ENCODE measurements around the gene FUT2. TPM values are rescaled to one million over a fixed set of nuclear protein-coding genes. Genes with fewer than 3 reads are reported as not detected.

FUT2 gene
- total RNA-seq, 4 donors from 2014 or later = 0.24 to 0.28 TPM; not detected in 2

GRCh38 chr19:48670699-48671445 is 24.9 kb upstream of the FUT2 start:
- ATAC-seq (ENCODE audit: low FRiP score) (no peak), DNase-seq (ENCODE audit: low spot score) (no peak)
- TF ChIP-seq, protein P1, sequence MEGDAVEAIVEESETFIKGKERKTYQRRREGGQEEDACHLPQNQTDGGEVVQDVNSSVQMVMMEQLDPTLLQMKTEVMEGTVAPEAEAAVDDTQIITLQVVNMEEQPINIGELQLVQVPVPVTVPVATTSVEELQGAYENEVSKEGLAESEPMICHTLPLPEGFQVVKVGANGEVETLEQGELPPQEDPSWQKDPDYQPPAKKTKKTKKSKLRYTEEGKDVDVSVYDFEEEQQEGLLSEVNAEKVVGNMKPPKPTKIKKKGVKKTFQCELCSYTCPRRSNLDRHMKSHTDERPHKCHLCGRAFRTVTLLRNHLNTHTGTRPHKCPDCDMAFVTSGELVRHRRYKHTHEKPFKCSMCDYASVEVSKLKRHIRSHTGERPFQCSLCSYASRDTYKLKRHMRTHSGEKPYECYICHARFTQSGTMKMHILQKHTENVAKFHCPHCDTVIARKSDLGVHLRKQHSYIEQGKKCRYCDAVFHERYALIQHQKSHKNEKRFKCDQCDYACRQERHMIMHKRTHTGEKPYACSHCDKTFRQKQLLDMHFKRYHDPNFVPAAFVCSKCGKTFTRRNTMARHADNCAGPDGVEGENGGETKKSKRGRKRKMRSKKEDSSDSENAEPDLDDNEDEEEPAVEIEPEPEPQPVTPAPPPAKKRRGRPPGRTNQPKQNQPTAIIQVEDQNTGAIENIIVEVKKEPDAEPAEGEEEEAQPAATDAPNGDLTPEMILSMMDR (IDR thresholded peaks at IDR 0.05) = no peak

GRCh38 chr19:48671446-48671995 is 24.2 kb upstream of the FUT2 start:
- DNase-seq (ENCODE audit: low spot score) (no peak), ATAC-seq (ENCODE audit: low FRiP score) (no peak)

GRCh38 chr19:48672994-48673393 is 22.8 kb upstream of the FUT2 start, which contains the start of gene NTN5:
Gene NTN5, minus strand, starts transcription at chr19:48673017. Its CDS starts 2,031 bp downstream, at chr19:48670986.
- TF ChIP-seq, protein P1 (IDR thresholded peaks at IDR 0.05) = no peak
- DNase-seq (ENCODE audit: low spot score) (no peak), ATAC-seq (ENCODE audit: low FRiP score) (no peak)

More at GRCh38 chr19:48671446-48671995, 24.2 kb upstream of the FUT2 start:
- TF ChIP-seq, protein P1 (IDR thresholded peaks at IDR 0.05) = no peak

- DNase-seq (ENCODE audit: low spot score) (no peak), ATAC-seq (ENCODE audit: low FRiP score) (no peak)
- TF ChIP-seq, protein P1 (IDR thresholded peaks at IDR 0.05) = no peak
Observed at GRCh38 chr19:48673436-48674100, 22.2 kb upstream of the FUT2 start.

DNA sequence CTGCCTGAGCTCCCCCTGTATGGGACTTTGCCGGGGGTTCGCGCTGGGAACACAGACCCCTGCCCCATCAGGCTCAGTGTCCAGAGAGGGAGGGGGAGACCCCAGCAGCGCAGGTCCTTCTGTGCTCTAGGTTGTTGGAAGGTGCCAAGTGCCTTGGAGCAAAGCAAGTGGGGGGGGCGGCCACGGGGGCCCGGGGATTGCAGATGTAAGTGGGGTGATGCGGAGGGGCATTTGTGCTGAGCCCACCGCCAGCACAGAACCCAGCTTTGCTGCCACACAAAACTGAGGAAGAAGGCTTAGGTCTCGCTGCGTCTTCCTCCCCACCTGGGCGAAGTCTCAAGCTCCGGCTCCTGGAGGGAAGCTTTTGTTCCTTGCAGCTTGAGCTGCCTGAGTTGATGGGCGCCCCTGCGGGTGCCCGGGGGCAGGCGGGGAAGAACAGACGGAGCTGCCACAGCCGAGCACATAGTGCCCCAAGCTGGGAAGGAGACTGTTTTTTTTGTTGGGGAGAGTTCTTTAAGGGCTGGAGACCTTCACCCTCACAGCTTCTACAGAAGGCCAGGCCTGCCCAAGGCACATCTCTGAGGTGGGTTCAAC is 21.5 kb upstream of the FUT2 start:
- ATAC-seq (ENCODE audit: low FRiP score) = no peak
- TF ChIP-seq, protein P1 (IDR thresholded peaks at IDR 0.05) = no peak
- no peak for DNase-seq (ENCODE audit: low spot score)

- peak; percentile 64 for DNase-seq (ENCODE audit: low spot score)
- ATAC-seq (ENCODE audit: low FRiP score) = peak; percentile 62
- TF ChIP-seq, protein P1 (IDR thresholded peaks at IDR 0.05) = peak in 2 of 3 donors; percentile 27 to 53
Observed at GRCh38 chr19:48674921-48675824, 20.6 kb upstream of the FUT2 start.
